D721Med (cell line): ENCODE data around the gene CFAP251.

Source experiments
- DNase-seq: peaks from one replicate; pipeline ENCODE4 v3.0.0; 2011; ENCODE audit warnings: low spot score; ENCODE audit not compliant: insufficient read length
- FAIRE-seq: peaks from 2 replicates; lab custom pipeline; 2011; peaks lifted over from hg19 to GRCh38; lab: Jason Lieb, UNC
- TF ChIP-seq, protein P1 (sequence below): IDR thresholded peaks from 2 replicates; pipeline ENCODE4 v1.5.1; 2012; ENCODE audit warnings: mild to moderate bottlenecking, control low read depth; ENCODE audit not compliant: insufficient read depth; ENCODE audit errors: missing control alignments

CFAP251 gene

DNA sequence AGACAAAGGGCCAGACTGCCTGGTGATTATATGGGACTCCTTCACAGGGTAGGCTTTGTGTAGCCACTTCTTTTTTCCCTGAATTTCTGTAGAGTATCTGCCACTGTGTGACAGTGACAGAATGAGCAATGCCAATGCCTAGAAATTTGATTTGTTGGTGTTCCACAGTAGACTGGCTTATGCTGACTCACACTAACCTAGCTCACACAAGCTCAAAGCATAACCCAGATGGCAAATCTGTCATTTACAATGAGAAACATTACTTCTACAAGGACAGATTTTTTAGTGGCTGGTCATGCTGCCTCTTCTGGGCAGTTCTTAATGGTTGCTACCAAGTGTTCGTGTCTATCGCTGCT lies 15.9 kb downstream of the CFAP251 start:
- DNase-seq (no peak), FAIRE-seq (no peak)
- TF ChIP-seq, protein P1, sequence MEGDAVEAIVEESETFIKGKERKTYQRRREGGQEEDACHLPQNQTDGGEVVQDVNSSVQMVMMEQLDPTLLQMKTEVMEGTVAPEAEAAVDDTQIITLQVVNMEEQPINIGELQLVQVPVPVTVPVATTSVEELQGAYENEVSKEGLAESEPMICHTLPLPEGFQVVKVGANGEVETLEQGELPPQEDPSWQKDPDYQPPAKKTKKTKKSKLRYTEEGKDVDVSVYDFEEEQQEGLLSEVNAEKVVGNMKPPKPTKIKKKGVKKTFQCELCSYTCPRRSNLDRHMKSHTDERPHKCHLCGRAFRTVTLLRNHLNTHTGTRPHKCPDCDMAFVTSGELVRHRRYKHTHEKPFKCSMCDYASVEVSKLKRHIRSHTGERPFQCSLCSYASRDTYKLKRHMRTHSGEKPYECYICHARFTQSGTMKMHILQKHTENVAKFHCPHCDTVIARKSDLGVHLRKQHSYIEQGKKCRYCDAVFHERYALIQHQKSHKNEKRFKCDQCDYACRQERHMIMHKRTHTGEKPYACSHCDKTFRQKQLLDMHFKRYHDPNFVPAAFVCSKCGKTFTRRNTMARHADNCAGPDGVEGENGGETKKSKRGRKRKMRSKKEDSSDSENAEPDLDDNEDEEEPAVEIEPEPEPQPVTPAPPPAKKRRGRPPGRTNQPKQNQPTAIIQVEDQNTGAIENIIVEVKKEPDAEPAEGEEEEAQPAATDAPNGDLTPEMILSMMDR, result no peak

DNA sequence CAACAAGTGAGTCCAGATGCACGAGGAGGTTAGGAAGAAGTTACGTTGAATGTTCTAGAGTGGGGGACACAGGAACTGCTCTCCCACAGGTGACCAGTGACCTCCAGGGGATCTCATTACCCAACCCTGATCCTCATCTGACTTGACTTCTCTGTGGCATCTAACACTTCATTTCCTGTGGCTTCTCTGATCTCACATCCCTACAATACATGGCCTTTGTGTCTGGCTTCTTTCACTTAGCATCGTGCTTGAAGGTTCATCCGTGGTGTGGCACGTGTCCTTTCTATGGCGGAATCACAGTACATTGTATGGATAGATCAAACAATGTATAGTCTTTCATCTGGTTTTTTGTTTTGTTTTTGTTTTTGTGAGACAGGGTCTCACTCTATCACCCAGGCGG lies 19.3 kb downstream of the CFAP251 start:
- FAIRE-seq, result no peak
- TF ChIP-seq, protein P1, result no peak

DNA sequence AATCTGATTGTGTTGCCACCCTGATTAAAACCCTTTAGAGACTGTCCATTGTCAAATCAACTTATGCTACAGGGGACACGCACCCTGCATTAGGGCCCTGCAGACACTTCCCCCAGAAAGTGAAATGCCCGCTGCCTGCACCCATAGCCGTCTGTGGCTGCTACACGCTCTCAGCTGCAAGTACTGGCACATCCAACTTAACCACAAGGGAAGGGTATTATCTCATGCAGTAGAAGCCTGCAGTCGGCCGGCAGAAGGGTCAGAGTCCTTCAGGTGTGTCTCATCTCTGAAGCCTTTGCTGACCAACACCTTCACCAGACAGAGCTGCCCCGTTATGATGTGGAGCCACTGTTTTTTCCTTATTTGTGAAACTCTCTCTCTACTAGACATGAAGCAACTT lies 20.8 kb downstream of the CFAP251 start:
- no peak for FAIRE-seq
- no peak for DNase-seq
- TF ChIP-seq, protein P1, result no peak

More for the DNA sequence above, 19.3 kb downstream of the CFAP251 start:
- DNase-seq, result no peak

DNA sequence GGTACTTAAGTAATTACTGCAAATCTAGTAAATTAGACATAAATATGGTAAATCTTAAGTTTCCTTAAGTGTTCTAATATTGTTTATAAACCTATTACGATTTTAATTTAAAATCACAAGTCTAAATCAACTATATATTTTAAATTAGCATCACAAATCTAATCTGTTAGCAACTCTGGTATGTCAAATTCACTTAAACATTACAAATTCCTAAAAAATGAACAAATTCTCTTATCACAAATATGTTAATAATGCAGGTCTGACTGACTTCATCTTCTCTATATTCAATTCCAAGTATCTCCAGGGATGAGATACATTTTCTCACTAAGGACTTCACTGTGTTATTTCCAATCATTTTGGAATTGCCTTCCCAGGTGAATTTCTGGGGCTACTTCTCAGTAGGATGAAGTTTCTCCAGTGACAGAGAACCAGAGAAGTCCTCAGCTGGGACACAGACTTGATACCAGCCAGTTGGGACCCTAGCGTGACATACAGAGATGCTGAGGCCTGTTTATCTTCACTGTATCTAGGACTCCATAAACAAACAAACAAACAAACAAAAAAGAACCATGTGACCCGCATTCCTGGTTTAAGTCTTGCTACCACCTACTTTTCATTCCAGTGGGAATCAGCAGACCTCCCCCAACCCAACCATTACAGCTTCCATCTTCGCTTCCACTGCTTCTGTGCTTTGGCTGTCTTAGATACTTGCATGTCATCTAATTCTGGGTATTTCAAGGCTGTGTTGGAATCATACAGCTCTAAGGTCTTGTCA lies 21.8 kb downstream of the CFAP251 start:
- FAIRE-seq, result no peak
- no peak for DNase-seq
- TF ChIP-seq, protein P1, result no peak

DNA sequence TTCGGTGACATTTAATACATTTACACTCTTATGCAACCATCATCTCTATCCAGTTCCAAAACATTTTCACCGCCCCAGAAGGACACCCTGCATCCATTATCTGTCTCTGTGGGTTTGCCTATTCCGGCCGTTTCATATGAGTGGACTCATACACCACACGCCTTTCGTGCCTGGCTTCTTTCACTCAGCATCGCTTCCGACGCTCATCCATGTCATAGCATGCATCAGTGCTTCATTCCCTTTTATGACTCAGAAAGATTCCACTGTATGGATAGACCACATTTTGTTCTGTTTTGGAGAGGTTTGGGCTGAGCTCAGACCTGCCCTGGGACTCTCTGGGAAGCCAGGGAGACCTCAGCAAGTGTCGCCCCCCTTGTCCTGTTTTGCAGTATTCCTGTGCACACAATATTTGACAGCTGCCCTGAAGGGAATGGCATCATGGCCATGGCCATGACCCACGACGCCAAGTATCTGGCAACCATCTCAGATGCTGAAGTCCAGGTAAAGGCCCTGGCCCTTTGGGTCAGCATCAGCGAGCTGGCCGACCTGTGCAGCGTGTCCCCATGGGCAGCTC lies 23.8 kb downstream of the CFAP251 start:
- no peak for DNase-seq
- TF ChIP-seq, protein P1, result no peak
- FAIRE-seq, result no peak

DNA sequence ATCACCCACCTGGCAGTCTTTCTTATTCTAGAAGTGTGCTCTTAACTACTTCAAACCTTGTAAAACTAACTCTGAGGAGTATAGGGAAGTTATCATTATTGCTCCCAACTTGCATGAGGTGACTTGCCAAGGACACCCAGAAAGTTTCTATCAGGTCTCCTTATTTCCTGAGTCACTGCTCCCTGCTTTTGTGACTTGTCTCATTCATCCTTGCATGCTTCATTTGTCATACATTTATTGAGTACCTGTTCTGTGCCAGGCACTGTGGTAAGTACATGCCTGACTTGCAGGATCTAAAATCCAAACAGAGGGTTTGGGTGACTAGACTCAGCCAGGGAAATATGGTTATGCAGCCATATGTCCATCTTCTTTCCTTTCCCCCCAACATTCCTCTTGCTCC lies 25.5 kb downstream of the CFAP251 start:
- FAIRE-seq, result no peak
- TF ChIP-seq, protein P1, result no peak
- no peak for DNase-seq

DNA sequence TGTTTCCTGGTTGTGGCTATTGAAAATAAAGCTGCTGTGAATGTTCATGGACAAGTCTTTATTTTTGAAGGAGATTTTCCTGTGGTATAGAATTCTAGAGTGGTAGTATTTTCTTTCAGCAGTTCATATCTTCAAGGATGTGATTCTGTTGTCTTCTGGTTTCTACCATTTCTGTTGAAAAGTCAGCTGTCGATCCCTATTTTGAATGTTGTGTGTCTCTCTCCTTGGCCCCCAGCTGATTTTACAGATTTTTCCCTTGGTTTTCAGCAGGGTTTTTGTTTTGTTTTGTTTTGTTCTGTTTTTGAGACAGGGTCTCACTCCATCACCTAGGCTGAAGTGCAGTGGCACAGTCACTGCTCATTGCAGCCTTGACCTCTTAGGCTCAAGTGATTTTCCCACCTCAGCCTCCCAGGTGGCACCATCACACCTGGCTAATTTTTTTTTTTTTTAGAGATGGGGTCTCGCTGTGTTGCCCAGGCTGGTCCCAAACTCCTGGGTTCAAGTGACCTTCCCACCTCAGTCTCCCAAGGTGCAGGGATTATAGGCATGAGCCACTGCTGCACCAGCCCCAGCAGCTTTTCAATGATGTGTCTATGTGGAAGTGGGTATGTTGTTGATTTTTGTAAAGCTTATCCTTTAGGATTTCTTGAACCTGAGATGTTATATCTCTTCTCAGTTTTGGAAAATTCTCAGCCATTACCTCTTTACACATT lies 28.1 kb downstream of the CFAP251 start:
- TF ChIP-seq, protein P1, result no peak
- DNase-seq (no peak), FAIRE-seq (no peak)
